Measurements from ENCODE around the gene WDR81.
"Not testable (repeated sequence)": the region's sequence is repeated elsewhere in the genome, so short reads cannot be mapped to it uniquely, and the experiment has no call there.

WDR81 gene

GRCh38 chr17:1732241-1732832 lies 7.8 kb downstream of the WDR81 start:
- no peak for DNase-seq

- no peak for DNase-seq
These were observed 8.4 kb downstream of the WDR81 start for GRCh38 chr17:1732833-1733321.

GRCh38 chr17:1733759-1734158 lies 9.3 kb downstream of the WDR81 start:
- DNase-seq = no peak

GRCh38 chr17:1735418-1735817 lies 10.9 kb downstream of the WDR81 start:
- no peak for DNase-seq

GRCh38 chr17:1735834-1736347 lies 11.4 kb downstream of the WDR81 start:
- no peak for DNase-seq

GRCh38 chr17:1736348-1737281 lies 12.1 kb downstream of the WDR81 start:
- no peak for DNase-seq

GRCh38 chr17:1737531-1738291 lies 13.2 kb downstream of the WDR81 start:
- no peak for DNase-seq

- DNase-seq = not testable (repeated sequence)
These were observed 17.4 kb downstream of the WDR81 start for GRCh38 chr17:1741899-1742298.

- DNase-seq = no peak
These were observed 18.0 kb downstream of the WDR81 start, which contains the start of gene SERPINF2 for GRCh38 chr17:1742371-1743087. Gene SERPINF2 (plus strand): TSS chr17:1742871. CDS start chr17:1744996, 2,125 bp downstream.

- no peak for DNase-seq
These were observed 18.6 kb downstream of the WDR81 start for GRCh38 chr17:1743088-1743439.

GRCh38 chr17:1744551-1745512 lies 20.3 kb downstream of the WDR81 start:
- no peak for DNase-seq

GRCh38 chr17:1745513-1746020 lies 21.1 kb downstream of the WDR81 start:
- DNase-seq = no peak

- no peak for DNase-seq
These were observed 22.6 kb downstream of the WDR81 start for GRCh38 chr17:1746975-1747543.

- no peak for DNase-seq
These were observed 26.1 kb downstream of the WDR81 start for GRCh38 chr17:1750628-1751027.

GRCh38 chr17:1752425-1753262 lies 28.1 kb downstream of the WDR81 start:
- no peak for DNase-seq

GRCh38 chr17:1753767-1754429 lies 29.4 kb downstream of the WDR81 start:
- no peak for DNase-seq

- no peak for DNase-seq
These were observed 30.1 kb downstream of the WDR81 start for GRCh38 chr17:1754430-1755112.

GRCh38 chr17:1755252-1755826 lies 30.8 kb downstream of the WDR81 start:
- DNase-seq = no peak
